Neural crest cell (in vitro differentiated cells): ENCODE measurements around the gene SORCS2. TPM values are rescaled to one million over a fixed set of nuclear protein-coding genes. Genes with fewer than 3 reads are reported as not detected.

Experiments used
- DNase-seq: peaks from one replicate; pipeline ENCODE4 v3.0.0; 2021; ENCODE audit warnings: low read depth, mixed read lengths, low spot score
- H3K27ac Mint-ChIP-seq: one replicate; pipeline ENCODE4 v1.8.0; 2021; ENCODE audit warnings: mild to moderate bottlenecking, mixed read lengths; ENCODE audit not compliant: unreplicated experiment
- H3K27me3 Mint-ChIP-seq: 2 replicates; pipeline ENCODE4 v1.8.0; 2021; ENCODE audit warnings: low read depth, mild to moderate bottlenecking, mixed read lengths
- H3K36me3 Mint-ChIP-seq: 2 replicates; pipeline ENCODE4 v1.8.0; 2021; ENCODE audit warnings: low read depth, mild to moderate bottlenecking, mixed read lengths
- H3K4me1 Mint-ChIP-seq: 2 replicates; pipeline ENCODE4 v1.8.0; 2021; ENCODE audit warnings: mixed read lengths
- H3K4me3 Mint-ChIP-seq: one replicate; pipeline ENCODE4 v1.8.0; 2021; ENCODE audit warnings: mild to moderate bottlenecking, mixed read lengths
- H3K9me3 Mint-ChIP-seq: 2 replicates; pipeline ENCODE4 v1.8.0; 2021; ENCODE audit warnings: mixed read lengths
- total RNA-seq: library from RNA; stranded (reverse); gene quantifications from 2 replicates; pipeline ENCODE4 v1.2.1, GENCODE V29; 2021
- TF ChIP-seq, protein P1 (sequence below): fragments of 200-600 bp; sonication (generic); conservative IDR thresholded peaks from 2 replicates; pipeline ENCODE4 v1.5.0; 2021; ENCODE audit warnings: antibody characterized with exemption, mild to moderate bottlenecking

The SORCS2 gene
- total RNA-seq, 1 donor from 2014 or later: 1.1 TPM

DNA sequence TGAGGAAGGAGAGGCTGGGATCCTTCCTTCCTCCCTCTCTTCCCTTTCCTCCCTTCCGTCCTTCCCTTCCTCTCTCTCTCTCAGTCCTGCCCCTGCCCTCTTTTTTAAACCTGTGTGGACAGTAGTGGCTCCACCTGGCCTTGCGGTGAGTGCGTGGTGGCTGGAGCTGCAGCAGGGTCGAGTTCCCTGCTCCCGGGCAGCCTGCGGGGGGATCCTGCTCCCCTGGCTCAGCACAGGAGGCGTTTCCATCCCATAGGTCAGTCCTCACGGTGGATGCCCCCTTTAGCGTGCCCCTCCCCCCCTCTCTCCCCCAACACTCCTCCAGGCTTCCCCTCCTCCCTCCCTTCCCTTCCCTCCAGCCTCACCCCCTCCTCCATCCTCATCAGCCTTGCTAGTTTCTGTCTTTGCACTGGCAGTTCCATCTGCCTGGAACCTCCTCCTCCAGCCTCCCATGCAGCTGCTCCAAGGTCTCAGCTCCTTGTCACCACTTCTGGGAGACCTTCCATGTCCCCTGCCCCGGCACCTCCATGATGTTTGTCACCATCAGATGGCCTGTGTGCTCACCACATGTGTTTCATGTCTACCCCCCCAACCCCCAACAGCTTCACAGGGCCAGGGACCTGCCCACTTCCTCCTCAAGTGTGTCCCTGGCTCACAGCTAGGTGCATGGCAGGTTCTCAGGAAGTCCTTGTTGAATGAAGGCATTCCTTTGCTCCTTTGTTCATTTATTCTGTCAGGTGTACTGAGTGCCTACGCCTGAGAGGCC is 174.0 kb downstream of the SORCS2 start:
- TF ChIP-seq, protein P1, sequence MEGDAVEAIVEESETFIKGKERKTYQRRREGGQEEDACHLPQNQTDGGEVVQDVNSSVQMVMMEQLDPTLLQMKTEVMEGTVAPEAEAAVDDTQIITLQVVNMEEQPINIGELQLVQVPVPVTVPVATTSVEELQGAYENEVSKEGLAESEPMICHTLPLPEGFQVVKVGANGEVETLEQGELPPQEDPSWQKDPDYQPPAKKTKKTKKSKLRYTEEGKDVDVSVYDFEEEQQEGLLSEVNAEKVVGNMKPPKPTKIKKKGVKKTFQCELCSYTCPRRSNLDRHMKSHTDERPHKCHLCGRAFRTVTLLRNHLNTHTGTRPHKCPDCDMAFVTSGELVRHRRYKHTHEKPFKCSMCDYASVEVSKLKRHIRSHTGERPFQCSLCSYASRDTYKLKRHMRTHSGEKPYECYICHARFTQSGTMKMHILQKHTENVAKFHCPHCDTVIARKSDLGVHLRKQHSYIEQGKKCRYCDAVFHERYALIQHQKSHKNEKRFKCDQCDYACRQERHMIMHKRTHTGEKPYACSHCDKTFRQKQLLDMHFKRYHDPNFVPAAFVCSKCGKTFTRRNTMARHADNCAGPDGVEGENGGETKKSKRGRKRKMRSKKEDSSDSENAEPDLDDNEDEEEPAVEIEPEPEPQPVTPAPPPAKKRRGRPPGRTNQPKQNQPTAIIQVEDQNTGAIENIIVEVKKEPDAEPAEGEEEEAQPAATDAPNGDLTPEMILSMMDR: no peak
- Mint-ChIP-seq H3K27me3 (peaks cover 5% of the 10 kb centered on the region), H3K4me3 (no peak overlapping the region), H3K9me3 (peaks cover 3% of the 10 kb centered on the region), H3K36me3 (no peaks in the 10 kb centered on the region), H3K4me1 (peaks cover 4% of the 10 kb centered on the region), H3K27ac (peak overlapping the region; percentile 47)
- DNase-seq: no peak

- H3K4me1 Mint-ChIP-seq: peaks cover 4% of the 10 kb centered on the region
- H3K9me3 Mint-ChIP-seq: peaks cover 3% of the 10 kb centered on the region
- no peak overlapping the region for H3K4me3 Mint-ChIP-seq
- TF ChIP-seq, protein P1: no peak
- no peak for DNase-seq
- peaks cover 5% of the 10 kb centered on the region for H3K27me3 Mint-ChIP-seq
- no peaks in the 10 kb centered on the region for H3K36me3 Mint-ChIP-seq
- peak overlapping the region; percentile 47 for H3K27ac Mint-ChIP-seq
These were observed 174.6 kb downstream of the SORCS2 start for GRCh38 chr4:7366954-7367353.

- H3K36me3 Mint-ChIP-seq: no peaks in the 10 kb centered on the region
- H3K4me3 Mint-ChIP-seq: no peak overlapping the region
- H3K27ac Mint-ChIP-seq: no peak overlapping the region
- TF ChIP-seq, protein P1: no peak
- peaks cover 3% of the 10 kb centered on the region for H3K9me3 Mint-ChIP-seq
- peaks cover 4% of the 10 kb centered on the region for H3K4me1 Mint-ChIP-seq
- peaks cover 5% of the 10 kb centered on the region for H3K27me3 Mint-ChIP-seq
- no peak for DNase-seq
These were observed 175.1 kb downstream of the SORCS2 start for GRCh38 chr4:7367406-7367805.

GRCh38 chr4:7367864-7368277 is 175.5 kb downstream of the SORCS2 start:
- no peak overlapping the region for H3K27ac Mint-ChIP-seq
- H3K36me3 Mint-ChIP-seq: no peaks in the 10 kb centered on the region
- TF ChIP-seq, protein P1: no peak
- H3K9me3 Mint-ChIP-seq: peaks cover 3% of the 10 kb centered on the region
- no peak for DNase-seq
- H3K27me3 Mint-ChIP-seq: peaks cover 5% of the 10 kb centered on the region
- H3K4me1 Mint-ChIP-seq: peaks cover 4% of the 10 kb centered on the region
- no peak overlapping the region for H3K4me3 Mint-ChIP-seq

- H3K9me3 Mint-ChIP-seq: peaks cover 3% of the 10 kb centered on the region
- H3K36me3 Mint-ChIP-seq: no peaks in the 10 kb centered on the region
- TF ChIP-seq, protein P1: no peak
- peaks cover 4% of the 10 kb centered on the region for H3K4me1 Mint-ChIP-seq
- H3K27ac Mint-ChIP-seq: no peak overlapping the region
- DNase-seq: no peak
- H3K27me3 Mint-ChIP-seq: peaks cover 5% of the 10 kb centered on the region
- H3K4me3 Mint-ChIP-seq: no peak overlapping the region
These were observed 176.0 kb downstream of the SORCS2 start for GRCh38 chr4:7368296-7368695.
